NK-92 (cell line): ENCODE measurements around the gene PGAP3.
A peak's percentile ranks its signal among the peaks of the same experiment; 100 is the strongest.
"Not testable (repeated sequence)": the region's sequence is repeated elsewhere in the genome, so short reads cannot be mapped to it uniquely, and the experiment has no call there.

Experiments used
- DNase-seq: peaks from one replicate; lab custom pipeline; 2025; ENCODE audit not compliant: unreplicated experiment; lab: John Stamatoyannopoulos, UW

The PGAP3 gene

GRCh38 chr17:39687546-39688474 lies at the start of gene PGAP3:
TSS of gene PGAP3 (minus strand) at chr17:39688057. CDS start at chr17:39688014, 43 bp downstream.
- DNase-seq, result no peak

GRCh38 chr17:39737206-39737759 lies 49.4 kb upstream of the PGAP3 start:
- no peak for DNase-seq

- no peak for DNase-seq
Measured at GRCh38 chr17:39736319-39737165, 48.7 kb upstream of the PGAP3 start.

GRCh38 chr17:39735882-39736281 lies 48.0 kb upstream of the PGAP3 start:
- no peak for DNase-seq

- DNase-seq, result no peak
Measured at GRCh38 chr17:39732586-39732985, 44.7 kb upstream of the PGAP3 start.

GRCh38 chr17:39730095-39730921 lies 42.5 kb upstream of the PGAP3 start, which contains the start of gene MIEN1:
TSS of gene MIEN1 (minus strand) at chr17:39730532. CDS start at chr17:39730495, 37 bp downstream.
- peak; percentile 40 for DNase-seq

- DNase-seq, result no peak
Measured at GRCh38 chr17:39729280-39729851, 41.5 kb upstream of the PGAP3 start.

GRCh38 chr17:39727556-39727955 lies 39.7 kb upstream of the PGAP3 start:
- DNase-seq, result no peak

GRCh38 chr17:39726617-39727016 lies 38.8 kb upstream of the PGAP3 start:
- no peak for DNase-seq

GRCh38 chr17:39725923-39726322 lies 38.1 kb upstream of the PGAP3 start:
- not testable (repeated sequence) for DNase-seq

- no peak for DNase-seq
Measured at GRCh38 chr17:39724731-39725130, 36.9 kb upstream of the PGAP3 start.

- DNase-seq, result no peak
Measured at GRCh38 chr17:39722965-39723848, 35.4 kb upstream of the PGAP3 start.

GRCh38 chr17:39722104-39722503 lies 34.2 kb upstream of the PGAP3 start:
- no peak for DNase-seq

- no peak for DNase-seq
Measured at GRCh38 chr17:39719563-39720355, 31.9 kb upstream of the PGAP3 start.

GRCh38 chr17:39717660-39718059 lies 29.8 kb upstream of the PGAP3 start:
- no peak for DNase-seq

- no peak for DNase-seq
Measured at GRCh38 chr17:39716879-39717536, 29.2 kb upstream of the PGAP3 start.

GRCh38 chr17:39716073-39716818 lies 28.4 kb upstream of the PGAP3 start:
- no peak for DNase-seq
